Fibroblast of the aortic adventitia (primary cell): ENCODE results near the gene UBE2C. TPM values are rescaled to one million over a fixed set of nuclear protein-coding genes. Genes with fewer than 3 reads are reported as not detected.
A peak's percentile ranks its signal among the peaks of the same experiment; 100 is the strongest.
"Not testable (repeated sequence)": the region's sequence is repeated elsewhere in the genome, so short reads cannot be mapped to it uniquely, and the experiment has no call there.

Experiments
- DNase-seq: peaks from one replicate; pipeline ENCODE4 v3.0.0-alpha.2; 2010; ENCODE audit warnings: low read depth
- H3K4me3 ChIP-seq: 2 replicates; pipeline ENCODE4 v1.5.1; 2011; ENCODE audit warnings: low read depth, mild to moderate bottlenecking, control low read depth, low read length, moderate library complexity
- CTCF ChIP-seq: IDR thresholded peaks from 2 replicates; pipeline ENCODE4 v1.5.1; 2011; ENCODE audit warnings: mild to moderate bottlenecking, low read length, control low read depth, inconsistent platforms; ENCODE audit not compliant: insufficient read depth
- total RNA-seq: library from RNA; depleted of rRNA; stranded (reverse); fragments of >200 nt; gene quantifications from 2 replicates; pipeline ENCODE4 v1.2.3, GENCODE V29; 2012; ENCODE audit warnings: low replicate concordance

The UBE2C gene
- total RNA-seq, 1 donor, result 53.3 TPM

GRCh38 chr20:45826381-45827019, 14.1 kb downstream of the UBE2C start:
- peak; percentile 37 for DNase-seq
- no peak overlapping the region for H3K4me3 ChIP-seq
- TF ChIP-seq CTCF, result no peak

- no peak within 1 kb of the TSS for H3K4me3 ChIP-seq
- DNase-seq, result no peak
- TF ChIP-seq CTCF, result no peak
Measured at GRCh38 chr20:45827030-45827652, 14.7 kb downstream of the UBE2C start, which contains the start of gene TNNC2. TNNC2 (minus strand) TSS chr20:45827312; CDS start chr20:45827248, 64 bp downstream.

GRCh38 chr20:45827712-45828111, 15.3 kb downstream of the UBE2C start:
- no peak for TF ChIP-seq CTCF
- DNase-seq, result no peak
- no peak overlapping the region for H3K4me3 ChIP-seq

- TF ChIP-seq CTCF, result no peak
- peak; percentile 29 for DNase-seq
- H3K4me3 ChIP-seq, result no peak overlapping the region
Measured at GRCh38 chr20:45828589-45828988, 16.1 kb downstream of the UBE2C start.

- not testable (repeated sequence) for H3K4me3 ChIP-seq
Measured at GRCh38 chr20:45829673-45830106, 17.2 kb downstream of the UBE2C start.

GRCh38 chr20:45832619-45833018, 20.2 kb downstream of the UBE2C start:
- peak overlapping the region; percentile 90 for H3K4me3 ChIP-seq
- TF ChIP-seq CTCF, result no peak
- no peak for DNase-seq

More at GRCh38 chr20:45829673-45830106, 17.2 kb downstream of the UBE2C start:
- not testable (repeated sequence) for DNase-seq

GRCh38 chr20:45833030-45833882, 20.8 kb downstream of the UBE2C start, which contains the start of gene SNX21:
SNX21 (plus strand) TSS chr20:45833799; CDS start chr20:45833920, 121 bp downstream.
- TF ChIP-seq CTCF, result no peak
- peak; percentile 97 for DNase-seq
- H3K4me3 ChIP-seq, result peak within 1 kb of the TSS; percentile 90
